Glutamatergic neuron (in vitro differentiated cells): ENCODE results near the gene SEMA6A. TPM values are rescaled to one million over a fixed set of nuclear protein-coding genes. Genes with fewer than 3 reads are reported as not detected.

Source experiments
- DNase-seq: peaks from one replicate; pipeline ENCODE4 v3.0.0; 2022
- H3K27ac Mint-ChIP-seq: one replicate; pipeline ENCODE4 v1.8.0; 2020; ENCODE audit warnings: mild to moderate bottlenecking, mixed read lengths, inconsistent platforms; ENCODE audit not compliant: unreplicated experiment
- H3K27me3 Mint-ChIP-seq: one replicate; pipeline ENCODE4 v1.8.0; 2020; ENCODE audit warnings: mild to moderate bottlenecking, moderate library complexity, mixed read lengths, inconsistent platforms; ENCODE audit not compliant: unreplicated experiment
- H3K36me3 Mint-ChIP-seq: one replicate; pipeline ENCODE4 v1.8.0; 2020; ENCODE audit warnings: mild to moderate bottlenecking, mixed read lengths, inconsistent platforms; ENCODE audit not compliant: unreplicated experiment
- H3K4me1 Mint-ChIP-seq: one replicate; pipeline ENCODE4 v1.8.0; 2020; ENCODE audit warnings: mild to moderate bottlenecking, low read depth, mixed read lengths, inconsistent platforms; ENCODE audit not compliant: unreplicated experiment
- H3K4me3 Mint-ChIP-seq: one replicate; pipeline ENCODE4 v1.8.0; 2020; ENCODE audit warnings: mild to moderate bottlenecking, mixed read lengths, inconsistent platforms; ENCODE audit not compliant: unreplicated experiment
- H3K9me3 Mint-ChIP-seq: one replicate; pipeline ENCODE4 v1.8.0; 2020; ENCODE audit warnings: mild to moderate bottlenecking, moderate library complexity, mixed read lengths, inconsistent platforms; ENCODE audit not compliant: unreplicated experiment
- CTCF ChIP-seq: fragments of 200-600 bp; sonication (generic); IDR thresholded peaks from one replicate; pipeline ENCODE4 v1.5.0; 2021; ENCODE audit not compliant: partially characterized antibody, unreplicated experiment
- total RNA-seq: library from RNA; stranded (reverse); fragmentation: NEBNext Ultra II Directional; extraction: Animal tissue kit (Norgen Biotek cat#: 25700); gene quantifications from one replicate; pipeline ENCODE4 v1.2.1, GENCODE V29; 2021; ENCODE audit not compliant: unreplicated experiment

The SEMA6A gene
- total RNA-seq, 1 donor from 2014 or later: 424 TPM

DNA sequence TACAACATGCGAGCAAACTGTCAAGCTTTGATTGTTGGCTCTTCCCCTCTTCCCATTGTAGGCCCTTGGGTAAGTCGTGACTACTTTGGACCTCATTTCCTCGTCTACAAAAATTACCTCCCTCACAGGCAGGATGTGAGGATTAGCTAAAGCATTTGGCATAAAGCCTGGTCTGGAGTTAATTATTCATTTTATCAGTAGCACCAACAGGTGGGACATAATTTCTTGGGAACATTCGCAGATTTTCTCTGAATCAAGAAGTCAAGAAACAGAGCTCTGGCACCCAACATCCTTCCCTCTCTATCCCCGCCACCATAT, 39.9 kb upstream of the SEMA6A start:
- no peak for TF ChIP-seq CTCF
- Mint-ChIP-seq H3K9me3 (peaks cover 3% of the 10 kb centered on the region), H3K27ac (no peak overlapping the region), H3K4me1 (peaks cover 3% of the 10 kb centered on the region), H3K27me3 (no peaks in the 10 kb centered on the region), H3K36me3 (no peaks in the 10 kb centered on the region), H3K4me3 (no peak overlapping the region)
- no peak for DNase-seq

- H3K36me3 Mint-ChIP-seq: no peaks in the 10 kb centered on the region
- TF ChIP-seq CTCF: no peak
- H3K27ac Mint-ChIP-seq: no peak overlapping the region
- H3K4me1 Mint-ChIP-seq: peaks cover 3% of the 10 kb centered on the region
- no peak overlapping the region for H3K4me3 Mint-ChIP-seq
- no peak for DNase-seq
- H3K9me3 Mint-ChIP-seq: peaks cover 1% of the 10 kb centered on the region
- no peaks in the 10 kb centered on the region for H3K27me3 Mint-ChIP-seq
These were observed 38.8 kb upstream of the SEMA6A start for GRCh38 chr5:116613445-116613844.

DNA sequence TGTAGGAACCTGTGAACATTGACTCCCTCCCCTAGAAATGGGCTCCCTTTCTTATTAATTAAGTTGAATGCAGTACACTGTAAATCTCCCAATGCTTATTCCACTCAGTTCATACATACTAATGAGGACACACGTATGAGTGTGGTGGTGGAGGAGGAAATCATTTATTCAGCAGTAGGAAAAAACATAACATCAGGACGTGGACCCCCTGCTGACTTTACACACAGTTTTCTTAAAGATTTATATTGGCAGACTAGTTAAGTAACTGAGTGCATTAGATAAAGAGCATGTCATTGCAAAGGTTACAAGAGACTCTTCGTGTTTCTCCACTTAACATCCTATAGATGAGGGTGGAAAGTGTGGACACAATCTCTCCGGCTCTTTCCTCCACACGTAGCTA, 37.8 kb upstream of the SEMA6A start:
- no peak for TF ChIP-seq CTCF
- Mint-ChIP-seq H3K36me3 (peaks cover 6% of the 10 kb centered on the region), H3K4me3 (no peak overlapping the region), H3K9me3 (peaks cover 1% of the 10 kb centered on the region), H3K4me1 (peaks cover 3% of the 10 kb centered on the region), H3K27me3 (no peaks in the 10 kb centered on the region), H3K27ac (no peak overlapping the region)
- no peak for DNase-seq

GRCh38 chr5:116605310-116606070, 30.9 kb upstream of the SEMA6A start:
- no peak for DNase-seq
- peaks cover 6% of the 10 kb centered on the region for H3K36me3 Mint-ChIP-seq
- peaks cover 2% of the 10 kb centered on the region for H3K4me1 Mint-ChIP-seq
- no peak overlapping the region for H3K4me3 Mint-ChIP-seq
- H3K27ac Mint-ChIP-seq: no peak overlapping the region
- peaks cover 3% of the 10 kb centered on the region for H3K27me3 Mint-ChIP-seq
- H3K9me3 Mint-ChIP-seq: no peaks in the 10 kb centered on the region
- no peak for TF ChIP-seq CTCF

DNA sequence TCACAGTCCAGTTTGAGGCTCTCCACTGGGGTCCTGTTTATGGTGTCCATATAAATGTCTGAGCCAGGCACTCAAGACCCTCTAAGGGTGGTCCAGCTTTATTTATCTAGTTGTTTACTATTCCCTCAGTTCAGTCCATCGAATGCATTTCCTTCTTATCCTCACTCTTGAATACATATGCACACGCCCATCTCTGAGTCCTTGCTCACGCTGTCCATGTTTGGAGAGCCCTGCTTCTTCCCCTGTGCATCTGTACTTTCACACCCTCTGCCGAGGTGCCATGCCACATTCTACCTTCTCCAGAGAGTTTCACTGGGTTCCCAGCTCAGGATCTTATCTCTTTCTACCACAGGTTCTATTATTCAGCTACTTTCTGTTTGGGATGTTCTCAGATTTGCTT, 30.2 kb upstream of the SEMA6A start:
- no peak for TF ChIP-seq CTCF
- peaks cover 3% of the 10 kb centered on the region for H3K27me3 Mint-ChIP-seq
- peaks cover 6% of the 10 kb centered on the region for H3K36me3 Mint-ChIP-seq
- no peak overlapping the region for H3K4me3 Mint-ChIP-seq
- no peak overlapping the region for H3K27ac Mint-ChIP-seq
- H3K4me1 Mint-ChIP-seq: peaks cover 2% of the 10 kb centered on the region
- H3K9me3 Mint-ChIP-seq: no peaks in the 10 kb centered on the region
- DNase-seq: no peak
